ENCODE measurements around the gene MYCN.
"Not testable (repeated sequence)": the region's sequence is repeated elsewhere in the genome, so short reads cannot be mapped to it uniquely, and the experiment has no call there.

MYCN gene

GRCh38 chr2:15953147-15953630, 12.8 kb downstream of the MYCN start:
- H3K9me3 ChIP-seq (ENCODE audit: control insufficient read depth, low read length), result no peaks in the 10 kb centered on the region
- no peak overlapping the region for H3K9ac ChIP-seq (ENCODE audit: low read length)
- no peak overlapping the region for H3K4me3 ChIP-seq (ENCODE audit: low read length)
- H3K36me3 ChIP-seq (ENCODE audit: control insufficient read depth, insufficient read depth, low read length), result no peaks in the 10 kb centered on the region
- peaks cover 10% of the 10 kb centered on the region for H3K4me1 ChIP-seq (ENCODE audit: control insufficient read depth, insufficient read depth, low read length)
- no peaks in the 10 kb centered on the region for H3K27me3 ChIP-seq (ENCODE audit: control insufficient read depth, insufficient read depth, low read length)

- Histone ChIP-seq H3K9ac (ENCODE audit: low read length) (no peak overlapping the region), H3K9me3 (ENCODE audit: control insufficient read depth, low read length) (no peaks in the 10 kb centered on the region), H3K4me3 (ENCODE audit: low read length) (no peak overlapping the region), H3K27me3 (ENCODE audit: control insufficient read depth, insufficient read depth, low read length) (no peaks in the 10 kb centered on the region), H3K4me1 (ENCODE audit: control insufficient read depth, insufficient read depth, low read length) (peaks cover 10% of the 10 kb centered on the region), H3K36me3 (ENCODE audit: control insufficient read depth, insufficient read depth, low read length) (no peaks in the 10 kb centered on the region)
Observed at GRCh38 chr2:15953891-15954680, 13.7 kb downstream of the MYCN start.

GRCh38 chr2:15954761-15955160, 14.4 kb downstream of the MYCN start:
- no peaks in the 10 kb centered on the region for H3K36me3 ChIP-seq (ENCODE audit: control insufficient read depth, insufficient read depth, low read length)
- H3K4me1 ChIP-seq (ENCODE audit: control insufficient read depth, insufficient read depth, low read length), result peaks cover 10% of the 10 kb centered on the region
- H3K4me3 ChIP-seq (ENCODE audit: low read length), result no peak overlapping the region
- no peaks in the 10 kb centered on the region for H3K9me3 ChIP-seq (ENCODE audit: control insufficient read depth, low read length)
- H3K9ac ChIP-seq (ENCODE audit: low read length), result no peak overlapping the region
- H3K27me3 ChIP-seq (ENCODE audit: control insufficient read depth, insufficient read depth, low read length), result no peaks in the 10 kb centered on the region

- Histone ChIP-seq H3K9me3 (ENCODE audit: control insufficient read depth, low read length) (no peaks in the 10 kb centered on the region), H3K4me1 (ENCODE audit: control insufficient read depth, insufficient read depth, low read length) (peaks cover 10% of the 10 kb centered on the region), H3K9ac (ENCODE audit: low read length) (no peak overlapping the region), H3K27me3 (ENCODE audit: control insufficient read depth, insufficient read depth, low read length) (no peaks in the 10 kb centered on the region), H3K36me3 (ENCODE audit: control insufficient read depth, insufficient read depth, low read length) (no peaks in the 10 kb centered on the region), H3K4me3 (ENCODE audit: low read length) (no peak overlapping the region)
Observed at GRCh38 chr2:15955232-15955988, 15.1 kb downstream of the MYCN start.

GRCh38 chr2:15956230-15956629, 15.9 kb downstream of the MYCN start:
- no peak overlapping the region for H3K4me3 ChIP-seq (ENCODE audit: low read length)
- H3K4me1 ChIP-seq (ENCODE audit: control insufficient read depth, insufficient read depth, low read length), result peaks cover 10% of the 10 kb centered on the region
- H3K27me3 ChIP-seq (ENCODE audit: control insufficient read depth, insufficient read depth, low read length), result no peaks in the 10 kb centered on the region
- no peak overlapping the region for H3K9ac ChIP-seq (ENCODE audit: low read length)
- H3K9me3 ChIP-seq (ENCODE audit: control insufficient read depth, low read length), result no peaks in the 10 kb centered on the region
- H3K36me3 ChIP-seq (ENCODE audit: control insufficient read depth, insufficient read depth, low read length), result no peaks in the 10 kb centered on the region

- no peaks in the 10 kb centered on the region for H3K27me3 ChIP-seq (ENCODE audit: control insufficient read depth, insufficient read depth, low read length)
- H3K4me3 ChIP-seq (ENCODE audit: low read length), result no peak overlapping the region
- H3K36me3 ChIP-seq (ENCODE audit: control insufficient read depth, insufficient read depth, low read length), result no peaks in the 10 kb centered on the region
- H3K4me1 ChIP-seq (ENCODE audit: control insufficient read depth, insufficient read depth, low read length), result peaks cover 10% of the 10 kb centered on the region
- H3K9ac ChIP-seq (ENCODE audit: low read length), result no peak overlapping the region
- H3K9me3 ChIP-seq (ENCODE audit: control insufficient read depth, low read length), result no peaks in the 10 kb centered on the region
Observed at GRCh38 chr2:15956751-15957736, 16.7 kb downstream of the MYCN start.

GRCh38 chr2:15957881-15958713, 17.7 kb downstream of the MYCN start:
- H3K36me3 ChIP-seq (ENCODE audit: control insufficient read depth, insufficient read depth, low read length), result no peaks in the 10 kb centered on the region
- H3K9me3 ChIP-seq (ENCODE audit: control insufficient read depth, low read length), result no peaks in the 10 kb centered on the region
- H3K9ac ChIP-seq (ENCODE audit: low read length), result no peak overlapping the region
- H3K4me1 ChIP-seq (ENCODE audit: control insufficient read depth, insufficient read depth, low read length), result peaks cover 10% of the 10 kb centered on the region
- no peaks in the 10 kb centered on the region for H3K27me3 ChIP-seq (ENCODE audit: control insufficient read depth, insufficient read depth, low read length)
- H3K4me3 ChIP-seq (ENCODE audit: low read length), result no peak overlapping the region

- Histone ChIP-seq H3K27me3 (ENCODE audit: control insufficient read depth, insufficient read depth, low read length) (no peaks in the 10 kb centered on the region), H3K36me3 (ENCODE audit: control insufficient read depth, insufficient read depth, low read length) (no peaks in the 10 kb centered on the region), H3K4me1 (ENCODE audit: control insufficient read depth, insufficient read depth, low read length) (peaks cover 16% of the 10 kb centered on the region), H3K9me3 (ENCODE audit: control insufficient read depth, low read length) (no peaks in the 10 kb centered on the region), H3K4me3 (ENCODE audit: low read length) (no peak overlapping the region), H3K9ac (ENCODE audit: low read length) (no peak overlapping the region)
Observed at GRCh38 chr2:15959331-15960153, 19.2 kb downstream of the MYCN start.

GRCh38 chr2:15960154-15960520, 19.8 kb downstream of the MYCN start:
- not testable (repeated sequence) for H3K4me3 ChIP-seq (ENCODE audit: low read length); H3K27me3 ChIP-seq (ENCODE audit: control insufficient read depth, insufficient read depth, low read length)

GRCh38 chr2:15963109-15963976, 23.0 kb downstream of the MYCN start:
- not testable (repeated sequence) for H3K9ac ChIP-seq (ENCODE audit: low read length); H3K9me3 ChIP-seq (ENCODE audit: control insufficient read depth, low read length); H3K4me3 ChIP-seq (ENCODE audit: low read length); H3K27me3 ChIP-seq (ENCODE audit: control insufficient read depth, insufficient read depth, low read length); H3K36me3 ChIP-seq (ENCODE audit: control insufficient read depth, insufficient read depth, low read length)
- H3K4me1 ChIP-seq (ENCODE audit: control insufficient read depth, insufficient read depth, low read length), result peaks cover 13% of the 10 kb centered on the region

More at GRCh38 chr2:15960154-15960520, 19.8 kb downstream of the MYCN start:
- not testable (repeated sequence) for H3K36me3 ChIP-seq (ENCODE audit: control insufficient read depth, insufficient read depth, low read length); H3K9me3 ChIP-seq (ENCODE audit: control insufficient read depth, low read length); H3K9ac ChIP-seq (ENCODE audit: low read length)
- peaks cover 21% of the 10 kb centered on the region for H3K4me1 ChIP-seq (ENCODE audit: control insufficient read depth, insufficient read depth, low read length)

All from mucosa of stomach (tissue), 1 donor.